WTC11 (cell line): ENCODE measurements around the gene CSH1. TPM values are rescaled to one million over a fixed set of nuclear protein-coding genes. Genes with fewer than 3 reads are reported as not detected.
A peak's percentile ranks its signal among the peaks of the same experiment; 100 is the strongest.
"Not testable (repeated sequence)": the region's sequence is repeated elsewhere in the genome, so short reads cannot be mapped to it uniquely, and the experiment has no call there.

ENCODE experiments used
- ATAC-seq: fragments of 200-7000 bp; cut with Tn5 transposase; 2 replicates; pipeline ENCODE4 v1.10.0; 2021; ENCODE audit warnings: mild to moderate bottlenecking, moderate library complexity
- CTCF ChIA-PET: fragments of 300-600 bp; sonication (Branson Sonifier 250); formaldehyde crosslinking; loops from one replicate; lab custom pipeline; 2021; ENCODE audit warnings: antibody characterized with exemption; lab: Charles Lee
- POLR2A ChIA-PET: fragments of 350-600 bp; sonication (Branson Sonifier 250); formaldehyde crosslinking; loops from one replicate; lab custom pipeline; 2021; ENCODE audit warnings: antibody characterized with exemption; lab: Charles Lee
- DNase-seq: peaks from one replicate; pipeline ENCODE4 v3.0.0; 2021; ENCODE audit warnings: low spot score
- H3K27ac Mint-ChIP-seq: 2 replicates; pipeline ENCODE4 v1.8.0; 2021; ENCODE audit warnings: mixed read lengths
- H3K27me3 Mint-ChIP-seq: 2 replicates; pipeline ENCODE4 v1.8.0; 2021; ENCODE audit warnings: low read depth, mild to moderate bottlenecking, moderate library complexity, mixed read lengths
- H3K36me3 Mint-ChIP-seq: 2 replicates; pipeline ENCODE4 v1.8.0; 2021; ENCODE audit warnings: mixed read lengths
- H3K4me1 Mint-ChIP-seq: 2 replicates; pipeline ENCODE4 v1.8.0; 2022; ENCODE audit warnings: mixed read lengths
- H3K4me3 Mint-ChIP-seq: 2 replicates; pipeline ENCODE4 v1.8.0; 2021; ENCODE audit warnings: mild to moderate bottlenecking, moderate library complexity, mixed read lengths
- H3K9me3 Mint-ChIP-seq: 2 replicates; pipeline ENCODE4 v1.8.0; 2021; ENCODE audit warnings: mixed read lengths
- ZNF263 ChIP-seq: sonication (generic); formaldehyde crosslinking; IDR thresholded peaks from 2 replicates; pipeline ENCODE4 v1.8.1; 2022; ENCODE audit warnings: low read depth, mild to moderate bottlenecking, moderate library complexity, missing genetic modification reagents
- total RNA-seq: library from RNA; stranded (reverse); gene quantifications from 3 replicates; pipeline ENCODE4 v1.2.3, GENCODE V29; 2021
- TF ChIP-seq, protein P1 (sequence below): fragments of 200-600 bp; IDR thresholded peaks from 2 replicates; pipeline ENCODE4 v1.8.0; 2022; ENCODE audit warnings: antibody characterized with exemption

CSH1 gene
- total RNA-seq, 1 experiment from 2014 or later: not detected

- POLR2A ChIA-PET, H3K27me3 Mint-ChIP-seq, H3K9me3 Mint-ChIP-seq, H3K4me3 Mint-ChIP-seq, H3K36me3 Mint-ChIP-seq: not testable (repeated sequence)
- Mint-ChIP-seq H3K4me1 (peaks cover 13% of the 10 kb centered on the region), H3K27ac (0 out of 2 replicates have a peak overlapping the region, but pooled peaks have one; percentile 65)
- ATAC-seq: peak; percentile 55
- peak; percentile 42 for DNase-seq
- TF ChIP-seq, protein P1, sequence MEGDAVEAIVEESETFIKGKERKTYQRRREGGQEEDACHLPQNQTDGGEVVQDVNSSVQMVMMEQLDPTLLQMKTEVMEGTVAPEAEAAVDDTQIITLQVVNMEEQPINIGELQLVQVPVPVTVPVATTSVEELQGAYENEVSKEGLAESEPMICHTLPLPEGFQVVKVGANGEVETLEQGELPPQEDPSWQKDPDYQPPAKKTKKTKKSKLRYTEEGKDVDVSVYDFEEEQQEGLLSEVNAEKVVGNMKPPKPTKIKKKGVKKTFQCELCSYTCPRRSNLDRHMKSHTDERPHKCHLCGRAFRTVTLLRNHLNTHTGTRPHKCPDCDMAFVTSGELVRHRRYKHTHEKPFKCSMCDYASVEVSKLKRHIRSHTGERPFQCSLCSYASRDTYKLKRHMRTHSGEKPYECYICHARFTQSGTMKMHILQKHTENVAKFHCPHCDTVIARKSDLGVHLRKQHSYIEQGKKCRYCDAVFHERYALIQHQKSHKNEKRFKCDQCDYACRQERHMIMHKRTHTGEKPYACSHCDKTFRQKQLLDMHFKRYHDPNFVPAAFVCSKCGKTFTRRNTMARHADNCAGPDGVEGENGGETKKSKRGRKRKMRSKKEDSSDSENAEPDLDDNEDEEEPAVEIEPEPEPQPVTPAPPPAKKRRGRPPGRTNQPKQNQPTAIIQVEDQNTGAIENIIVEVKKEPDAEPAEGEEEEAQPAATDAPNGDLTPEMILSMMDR: peak; percentile 38; the same call in 1 of the 2 replicates
- CTCF ChIA-PET: interaction anchor here (0.6 to 2.2 kb wide), 19 partner anchors 10 to 255 kb away, joined by 3 to 18 read pairs (median 4); partner anchors contain the start of genes GH1, GH2 and PRR29
Measured at GRCh38 chr17:63892316-63893037, 3.9 kb downstream of the CSH1 start.

GRCh38 chr17:63889026-63889848, 7.1 kb downstream of the CSH1 start:
- not testable (repeated sequence) for H3K27me3 Mint-ChIP-seq, H3K36me3 Mint-ChIP-seq, H3K9me3 Mint-ChIP-seq, H3K4me3 Mint-ChIP-seq, H3K4me1 Mint-ChIP-seq
- 0 out of 2 replicates have a peak overlapping the region, but pooled peaks have one; percentile 50 for H3K27ac Mint-ChIP-seq
- CTCF ChIA-PET: interaction anchor here (0.6 to 2.1 kb wide), 29 partner anchors 8 to 393 kb away, joined by 3 to 18 read pairs (median 4); partner anchors contain the start of genes CSHL1, GH1 and GH2
- POLR2A ChIA-PET: interaction anchor here (0.7 kb wide), 1 partner anchor 72 kb away, joined by 3 read pairs; no protein-coding TSS in a partner anchor
- DNase-seq: peak; percentile 71
- peak; percentile 93 for ATAC-seq
- TF ChIP-seq, protein P1: peak; percentile 63

DNA sequence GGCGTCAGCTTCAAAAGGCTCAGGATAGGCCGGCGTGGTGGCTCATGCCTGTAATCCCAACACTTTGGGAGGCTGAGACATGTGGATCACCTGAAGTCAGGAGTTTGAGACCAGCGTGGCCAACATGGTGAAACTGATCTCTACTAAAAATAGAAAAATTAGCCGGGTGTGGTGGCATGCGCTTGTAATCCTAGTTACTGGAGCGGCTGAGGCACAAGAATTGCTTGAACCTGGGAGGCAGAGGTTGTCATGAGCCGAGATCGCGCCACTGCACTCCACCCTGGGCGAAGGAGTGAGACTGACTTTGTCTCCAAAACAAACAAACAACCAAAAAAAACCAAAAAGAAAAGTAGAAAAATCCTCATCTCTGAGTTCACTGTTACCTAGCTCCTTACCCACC, 11.3 kb downstream of the CSH1 start:
- H3K36me3 Mint-ChIP-seq, H3K9me3 Mint-ChIP-seq, ATAC-seq, H3K4me3 Mint-ChIP-seq, H3K27ac Mint-ChIP-seq, POLR2A ChIA-PET, DNase-seq, H3K27me3 Mint-ChIP-seq: not testable (repeated sequence)
- CTCF ChIA-PET: interaction anchor here (0.9 kb wide), 1 partner anchor 62 kb away, joined by 3 read pairs; no protein-coding TSS in a partner anchor
- H3K4me1 Mint-ChIP-seq: peaks cover 22% of the 10 kb centered on the region

DNA sequence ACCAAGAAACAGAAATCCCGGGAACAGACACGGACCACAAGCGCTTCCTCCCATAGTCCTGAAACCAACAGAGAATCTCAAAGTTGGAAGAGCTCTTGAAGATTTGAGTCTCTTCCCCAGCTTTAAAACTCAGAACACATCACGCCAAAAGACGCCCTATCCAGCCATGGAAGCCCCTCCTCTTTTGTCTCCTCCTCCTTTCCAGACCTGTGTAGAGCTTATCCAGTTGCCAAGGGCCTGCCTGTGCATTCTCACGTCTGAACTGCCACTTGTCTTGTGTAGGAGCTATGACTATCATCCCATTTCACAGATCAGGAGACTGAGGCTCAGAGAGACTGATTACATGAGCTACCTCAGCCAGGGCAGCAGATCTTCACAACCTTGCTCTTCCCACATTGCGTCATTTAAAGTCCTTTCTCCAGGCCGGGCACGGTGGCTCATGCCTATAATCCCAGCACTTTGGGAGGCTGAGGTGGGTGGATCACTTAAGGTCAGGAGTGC, 13.7 kb downstream of the CSH1 start:
- ChIA-PET CTCF (interaction anchor here (0.6 to 4.0 kb wide), 14 partner anchors 8 to 251 kb away, joined by 3 to 41 read pairs (median 5); partner anchors contain the start of genes CSHL1, GH1 and PRR29), POLR2A (interaction anchor here (0.7 kb wide), 2 partner anchors 116 to 279 kb away, joined by 3 read pairs; no protein-coding TSS in a partner anchor)

DNA sequence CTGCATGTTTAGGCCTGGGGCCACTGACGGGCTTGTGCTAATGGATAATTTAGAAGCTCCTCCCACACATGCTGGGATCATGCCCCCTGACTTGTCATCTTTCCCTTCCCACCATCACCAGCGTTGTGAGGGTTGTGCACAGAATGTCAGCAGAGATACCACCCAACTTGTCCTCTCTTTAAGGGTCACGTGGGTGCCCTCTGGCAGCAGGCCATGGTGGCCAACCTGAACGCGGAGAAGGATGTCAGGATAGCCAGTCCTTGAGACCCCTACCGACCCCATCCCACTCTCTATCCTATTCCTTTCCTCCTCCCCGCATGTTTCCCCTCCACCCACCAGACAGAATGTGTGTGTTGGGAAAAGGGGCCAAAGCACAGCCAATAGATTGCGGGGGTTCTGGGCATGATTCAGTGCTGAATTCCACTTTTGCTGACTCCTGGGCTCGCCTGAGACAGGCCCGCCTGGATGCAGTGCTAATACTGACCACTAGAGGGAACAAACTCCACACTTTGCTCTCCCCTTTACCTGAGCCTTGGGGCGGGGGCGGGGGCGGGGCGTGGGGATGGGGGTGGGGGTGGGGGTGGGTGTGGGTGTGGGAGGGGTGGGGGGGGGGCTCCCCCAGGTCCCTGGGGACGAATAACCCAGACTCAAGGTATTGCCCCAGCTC, 14.3 kb downstream of the CSH1 start, which contains the start of gene GH2:
GH2 (minus strand) TSS at position 10 of the 667 bp plus-strand sequence. CDS start 143 bp downstream, outside the sequence.
- ChIA-PET POLR2A (no interaction called here), CTCF (interaction anchor here (0.8 to 4.0 kb wide), 31 partner anchors 8 to 251 kb away, joined by 3 to 41 read pairs (median 6); partner anchors contain the start of genes CSHL1, GH1 and PRR29)
- TF ChIP-seq ZNF263: no peak
- TF ChIP-seq, protein P1: peak; percentile 81
- H3K27ac Mint-ChIP-seq: peak within 1 kb of the TSS; percentile 79
- no peaks in the 10 kb centered on the region for H3K9me3 Mint-ChIP-seq
- ATAC-seq (peak; percentile 83), DNase-seq (peak; percentile 86)
- H3K27me3 Mint-ChIP-seq: peaks cover 4% of the 10 kb centered on the region; the same call in 1 of the 2 replicates
- peak within 1 kb of the TSS; percentile 23; the same call in 1 of the 2 replicates for H3K4me3 Mint-ChIP-seq
- peaks cover 20% of the 10 kb centered on the region for H3K4me1 Mint-ChIP-seq
- H3K36me3 Mint-ChIP-seq: no peaks in the 10 kb centered on the region

More for the DNA sequence above, 13.7 kb downstream of the CSH1 start:
- not testable (repeated sequence) for H3K36me3 Mint-ChIP-seq, ATAC-seq, DNase-seq, H3K9me3 Mint-ChIP-seq, H3K4me3 Mint-ChIP-seq, H3K27ac Mint-ChIP-seq, H3K27me3 Mint-ChIP-seq
- peaks cover 20% of the 10 kb centered on the region for H3K4me1 Mint-ChIP-seq
